AG08396 (cell line): ENCODE measurements around the gene DYSF.
A peak's percentile ranks its signal among the peaks of the same experiment; 100 is the strongest.

Experiments used
- DNase-seq: peaks from one replicate; pipeline ENCODE4 v3.0.0; 2012; ENCODE audit warnings: low spot score, mixed read lengths

The DYSF gene

DNA sequence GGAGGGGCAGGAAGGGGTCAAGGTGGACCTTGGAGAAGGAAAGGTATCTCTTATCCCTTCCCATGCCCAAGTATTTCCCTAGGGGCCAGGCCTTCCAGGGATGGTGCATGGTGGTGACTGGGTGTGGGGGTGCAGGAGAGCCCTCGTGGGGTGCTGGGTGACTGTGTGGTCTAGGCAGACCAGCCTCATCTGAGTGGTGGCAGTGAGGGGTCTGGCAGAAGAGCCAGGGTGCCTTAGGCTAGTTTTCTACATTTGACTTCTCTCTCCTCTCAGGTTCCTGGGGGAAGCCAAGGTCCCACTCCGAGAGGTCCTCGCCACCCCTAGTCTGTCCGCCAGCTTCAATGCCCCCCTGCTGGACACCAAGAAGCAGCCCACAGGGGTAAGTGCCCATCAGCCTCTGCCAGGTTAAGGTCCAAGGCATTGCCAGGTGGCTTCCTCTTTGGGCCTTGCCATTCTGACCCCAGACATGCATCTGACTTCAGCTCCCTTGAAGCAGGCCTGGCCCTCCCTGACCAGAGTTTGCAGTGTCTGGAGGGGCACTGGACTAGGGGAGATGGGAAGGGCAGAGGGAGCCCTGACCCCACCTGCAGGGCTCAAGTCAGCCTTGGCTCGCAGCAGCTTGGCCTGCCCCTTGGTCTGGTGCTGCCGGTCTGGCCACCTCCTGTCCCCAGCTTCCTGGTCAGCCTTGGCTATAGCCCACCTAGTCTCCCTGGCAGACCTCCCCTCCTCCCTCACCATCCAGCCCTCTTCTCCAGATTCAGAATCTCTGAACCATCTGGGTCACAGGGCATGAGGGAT lies 49.8 kb downstream of the DYSF start:
- no peak for DNase-seq

DNA sequence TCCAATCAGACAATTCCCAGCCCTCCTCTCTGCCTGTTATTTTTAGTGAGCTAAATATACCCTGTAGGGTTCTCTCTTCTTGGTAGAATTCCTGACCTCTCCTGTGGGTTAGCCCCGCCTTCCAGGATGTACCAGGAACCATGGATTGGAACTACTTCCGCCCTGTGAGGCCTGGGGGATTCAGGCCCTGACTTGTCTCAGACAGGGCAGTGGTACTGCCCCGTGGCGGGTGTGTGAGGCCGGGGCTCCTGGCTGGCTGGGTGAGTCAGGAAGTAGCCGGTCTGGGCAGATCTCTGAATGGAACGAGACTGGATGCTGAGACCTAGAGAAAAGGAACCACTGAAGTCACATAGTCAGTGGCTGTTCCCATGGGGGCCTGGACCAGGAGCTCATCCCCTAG lies 50.5 kb downstream of the DYSF start:
- DNase-seq: no peak

DNA sequence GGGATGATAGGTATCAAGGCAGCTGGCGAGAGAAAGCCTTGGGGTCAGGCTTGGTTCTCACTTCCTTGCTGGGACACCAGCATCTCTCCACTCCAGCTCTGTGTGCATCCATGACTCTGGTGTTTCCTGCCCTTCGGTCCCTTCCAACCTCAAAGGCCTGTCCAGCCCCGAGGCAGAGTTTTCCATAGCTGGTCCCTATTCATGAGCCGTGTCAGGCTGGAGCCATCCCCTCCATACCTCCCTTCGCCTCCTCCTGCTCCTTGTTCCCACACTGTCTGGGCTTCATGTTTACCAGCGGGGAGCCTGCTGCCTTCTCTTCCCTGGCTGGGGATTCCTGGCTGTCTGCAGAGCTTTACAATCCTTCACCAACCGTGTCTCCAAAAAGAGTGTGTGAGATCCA lies 51.2 kb downstream of the DYSF start:
- DNase-seq: no peak

DNA sequence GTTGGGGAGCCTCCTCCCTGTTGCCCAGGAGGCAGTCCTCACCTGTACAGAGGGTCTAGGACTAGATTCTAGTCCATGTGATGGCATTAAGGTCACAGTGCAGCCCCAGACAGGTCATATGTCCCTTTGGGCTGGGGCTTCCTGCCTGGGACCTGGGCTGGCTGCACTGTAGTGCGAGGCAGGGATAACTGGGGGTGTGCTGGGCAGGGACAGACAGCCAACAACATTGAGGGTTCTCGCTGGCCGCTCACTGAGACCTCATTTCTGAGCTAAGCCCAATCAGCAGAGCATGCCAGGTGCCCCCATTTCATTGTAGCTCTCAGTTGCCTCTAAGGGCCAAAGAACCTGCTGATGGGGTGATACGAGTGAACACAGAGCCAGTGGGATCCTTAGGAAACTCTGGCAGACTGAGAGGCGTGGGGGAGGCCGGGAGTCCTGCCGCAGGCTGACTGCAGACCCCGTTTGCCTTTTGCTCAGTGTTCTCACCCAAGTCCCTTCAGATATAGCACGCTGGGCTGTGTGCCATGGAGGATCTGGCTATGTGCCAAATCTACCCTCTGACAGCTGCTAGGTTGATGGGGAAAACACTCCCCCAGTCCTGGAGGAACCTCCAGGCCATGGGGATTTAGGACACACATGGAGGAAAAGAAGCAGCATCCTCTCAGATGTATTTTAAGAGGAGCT lies 51.9 kb downstream of the DYSF start:
- no peak for DNase-seq

DNA sequence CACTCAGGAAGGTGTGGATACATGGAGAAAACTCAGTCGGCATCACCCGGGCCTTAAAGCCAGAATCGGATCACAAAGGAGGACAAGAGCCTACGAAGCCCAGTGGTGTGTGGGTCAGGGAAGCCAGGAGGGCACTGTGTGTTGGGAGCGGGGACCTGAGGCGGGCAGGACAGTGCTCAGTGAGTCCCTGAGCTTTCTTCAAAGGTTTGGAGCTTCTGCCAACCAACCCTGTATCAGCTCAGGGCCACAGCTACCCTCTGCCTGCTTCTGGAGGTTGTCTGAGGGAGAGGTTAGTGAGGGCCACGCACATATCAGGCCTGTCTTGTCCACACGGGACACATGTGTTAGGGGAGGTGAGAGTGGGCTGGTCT lies 52.4 kb downstream of the DYSF start:
- no peak for DNase-seq

DNA sequence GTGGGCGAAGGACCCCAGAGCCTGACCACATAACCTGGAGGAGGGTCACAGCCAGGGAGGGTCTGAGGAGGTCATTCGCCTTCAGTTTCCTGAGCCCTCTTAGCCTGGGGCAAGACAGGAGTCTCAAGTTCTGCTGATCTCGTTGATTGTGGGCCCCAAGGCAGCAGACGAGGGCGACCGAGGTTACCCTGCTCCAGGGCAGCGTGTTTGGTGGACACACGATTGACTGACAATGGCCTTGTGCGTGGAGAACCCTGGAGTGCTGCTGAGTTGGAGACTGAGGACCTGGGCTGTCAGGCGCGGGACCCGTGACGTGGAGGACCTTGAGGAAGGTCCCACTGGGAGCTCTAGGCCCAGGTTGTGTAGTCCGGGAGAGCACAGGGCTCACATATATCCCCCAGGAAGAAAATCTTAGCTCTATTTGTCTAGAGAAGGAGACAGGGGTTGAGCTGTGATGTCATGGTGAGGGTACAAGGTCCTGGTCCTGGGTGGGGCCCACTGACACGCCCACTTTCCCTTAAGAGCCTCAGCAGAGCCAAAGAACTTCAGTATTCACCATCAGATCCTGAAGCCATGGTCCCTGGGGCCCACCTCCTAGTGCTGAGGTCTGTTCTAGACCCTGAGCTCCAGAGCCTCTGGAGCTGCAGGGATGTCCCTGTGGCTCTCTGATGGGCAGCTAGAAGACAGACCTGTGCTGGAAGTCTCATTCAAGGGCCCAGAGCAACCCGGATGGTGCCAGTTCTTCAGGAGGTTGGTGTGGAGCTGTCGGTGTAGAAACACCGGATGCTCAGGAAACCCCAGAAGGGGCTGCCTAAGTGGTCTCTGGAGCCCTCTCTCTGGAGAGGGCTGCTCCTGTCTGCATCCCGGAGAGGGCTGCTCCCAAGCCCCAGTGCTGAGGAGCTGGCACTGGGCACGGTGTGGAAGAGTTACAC lies 53.1 kb downstream of the DYSF start:
- DNase-seq: no peak

DNA sequence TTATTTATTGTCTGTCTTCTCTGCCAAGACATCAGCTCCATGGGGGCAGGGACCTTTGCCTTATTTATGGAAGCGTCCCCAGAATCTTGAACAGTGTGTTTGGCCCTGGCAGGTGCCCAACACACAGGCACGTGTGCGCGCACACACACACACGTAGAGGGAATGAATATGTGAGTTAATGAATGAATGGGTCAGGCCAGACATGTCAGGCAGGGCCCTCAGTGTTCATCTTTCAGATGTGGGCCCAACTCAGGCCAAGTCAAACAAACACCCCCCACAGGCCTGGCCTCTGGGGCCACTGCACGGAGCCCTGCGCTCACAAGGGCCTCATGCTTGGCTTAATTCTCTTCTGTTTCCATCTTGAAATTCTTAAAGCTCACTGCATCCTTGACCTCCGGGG lies 54.1 kb downstream of the DYSF start:
- DNase-seq: no peak

DNA sequence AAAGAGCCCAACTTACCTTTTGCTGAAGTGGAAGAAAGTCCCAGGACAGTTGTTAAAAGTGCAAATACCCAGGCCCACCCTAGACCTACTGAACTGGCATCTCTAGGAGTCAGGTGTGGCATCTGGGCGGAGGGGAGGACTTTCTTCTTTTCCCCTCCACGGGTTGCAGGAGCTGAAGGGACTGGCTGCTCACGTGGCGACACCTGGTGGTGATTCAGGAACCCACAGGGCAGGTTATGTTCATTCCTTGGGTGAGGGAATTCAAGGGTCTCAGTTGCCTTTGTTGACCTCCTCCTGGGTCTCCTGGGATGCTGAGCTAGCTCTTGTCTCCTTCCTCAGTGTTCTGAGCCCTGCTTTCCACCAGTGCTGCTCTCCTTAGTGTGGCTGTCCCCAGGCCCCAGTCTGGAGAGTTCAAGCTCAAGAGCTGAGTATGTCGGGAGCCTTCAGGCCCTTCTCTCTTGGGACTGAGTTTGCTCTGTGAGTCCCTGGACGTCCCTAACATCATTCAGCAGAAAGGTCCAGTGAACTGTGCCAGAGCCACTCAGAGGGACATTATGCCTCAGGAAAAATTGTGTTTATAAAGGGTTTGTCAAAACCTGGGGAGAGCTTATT lies 56.9 kb downstream of the DYSF start:
- DNase-seq: peak; percentile 81

DNA sequence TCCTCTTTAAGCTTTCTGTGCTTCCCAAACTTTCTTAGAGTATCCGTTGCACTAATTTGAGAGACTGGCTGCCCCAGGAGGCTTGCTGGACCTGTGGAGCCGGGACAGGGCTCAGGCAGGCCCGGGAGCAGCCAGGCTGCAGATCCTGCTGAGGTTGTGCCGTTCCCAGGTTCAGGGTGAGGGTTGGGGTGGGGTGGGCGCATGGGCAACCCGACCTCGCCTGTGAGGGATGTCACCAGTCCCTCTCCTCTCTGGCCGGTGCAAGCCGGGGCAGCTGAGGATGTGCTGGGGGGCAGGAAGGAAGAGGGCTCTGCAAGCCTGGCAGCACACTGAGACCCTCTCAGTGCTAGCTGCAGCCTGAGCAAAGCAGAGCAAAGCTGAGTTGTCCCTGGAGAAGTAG lies 57.6 kb downstream of the DYSF start:
- DNase-seq: no peak

DNA sequence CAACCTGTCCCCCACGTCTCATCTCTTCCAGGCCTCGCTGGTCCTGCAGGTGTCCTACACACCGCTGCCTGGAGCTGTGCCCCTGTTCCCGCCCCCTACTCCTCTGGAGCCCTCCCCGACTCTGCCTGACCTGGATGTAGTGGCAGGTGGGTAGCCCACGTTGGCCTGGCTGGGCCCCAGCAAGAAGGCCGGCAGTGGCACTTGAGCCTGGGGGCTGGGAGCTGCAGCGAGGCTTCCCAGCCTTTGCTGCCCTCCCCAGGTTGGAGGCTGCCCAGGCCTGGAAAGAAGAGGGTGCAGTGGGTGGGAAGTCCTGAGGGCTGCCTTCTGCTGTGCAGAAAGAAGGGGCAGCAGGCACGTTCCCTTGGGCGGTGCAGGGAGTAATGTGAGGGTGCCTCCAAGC lies 58.4 kb downstream of the DYSF start:
- no peak for DNase-seq

DNA sequence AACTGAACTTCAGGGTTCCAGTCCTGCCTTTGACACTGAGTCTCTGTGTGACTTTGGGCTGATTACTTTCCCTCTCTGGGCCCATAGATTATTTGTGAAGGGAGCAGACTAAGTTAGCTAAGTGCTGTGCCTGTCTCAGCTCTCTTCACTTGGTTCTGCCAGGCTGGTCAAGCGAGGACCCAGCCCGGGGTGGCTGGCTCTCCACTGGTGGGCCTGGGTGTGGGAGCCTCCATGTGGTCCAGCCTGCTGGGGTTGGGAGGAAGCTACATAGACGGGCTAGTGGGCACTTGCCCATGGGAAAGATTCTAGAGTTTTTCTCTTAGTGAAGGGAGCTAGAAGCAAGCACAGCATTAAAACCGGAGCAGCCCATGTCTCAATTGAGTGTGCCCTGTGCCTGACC lies 59.0 kb downstream of the DYSF start:
- DNase-seq: no peak

DNA sequence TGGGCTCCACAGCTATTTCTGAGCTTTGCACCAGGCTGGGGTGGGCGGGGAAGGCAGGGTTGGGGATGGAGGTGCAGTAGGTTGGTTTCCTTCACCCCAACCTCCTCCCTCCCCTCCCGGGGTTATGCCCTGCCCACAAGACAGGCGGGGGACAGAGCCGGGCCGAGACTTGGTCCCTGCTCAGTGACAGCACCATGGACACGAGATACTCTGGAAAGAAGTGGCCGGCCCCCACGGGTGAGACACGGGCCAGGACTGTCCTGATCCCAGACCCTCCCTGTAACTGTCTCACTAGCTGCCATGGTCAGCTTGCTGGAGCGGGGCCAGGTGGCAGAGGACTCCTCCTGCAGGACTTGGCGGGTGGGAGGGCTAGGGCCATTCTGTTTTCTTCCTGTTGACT lies 59.7 kb downstream of the DYSF start:
- no peak for DNase-seq

DNA sequence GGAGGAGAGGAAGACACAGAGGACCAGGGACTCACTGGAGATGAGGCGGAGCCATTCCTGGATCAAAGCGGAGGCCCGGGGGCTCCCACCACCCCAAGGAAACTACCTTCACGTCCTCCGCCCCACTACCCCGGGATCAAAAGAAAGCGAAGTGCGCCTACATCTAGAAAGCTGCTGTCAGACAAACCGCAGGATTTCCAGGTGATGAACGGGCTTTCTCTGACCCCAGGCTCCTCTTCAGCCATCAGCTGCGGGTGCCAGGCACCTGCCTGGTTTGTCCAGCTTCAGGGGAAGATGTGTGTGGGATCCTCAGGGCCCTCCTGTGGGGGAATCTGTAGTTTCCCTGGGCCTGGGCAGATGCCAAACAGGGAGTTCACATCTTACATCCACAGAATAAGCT lies 60.4 kb downstream of the DYSF start:
- DNase-seq: no peak

DNA sequence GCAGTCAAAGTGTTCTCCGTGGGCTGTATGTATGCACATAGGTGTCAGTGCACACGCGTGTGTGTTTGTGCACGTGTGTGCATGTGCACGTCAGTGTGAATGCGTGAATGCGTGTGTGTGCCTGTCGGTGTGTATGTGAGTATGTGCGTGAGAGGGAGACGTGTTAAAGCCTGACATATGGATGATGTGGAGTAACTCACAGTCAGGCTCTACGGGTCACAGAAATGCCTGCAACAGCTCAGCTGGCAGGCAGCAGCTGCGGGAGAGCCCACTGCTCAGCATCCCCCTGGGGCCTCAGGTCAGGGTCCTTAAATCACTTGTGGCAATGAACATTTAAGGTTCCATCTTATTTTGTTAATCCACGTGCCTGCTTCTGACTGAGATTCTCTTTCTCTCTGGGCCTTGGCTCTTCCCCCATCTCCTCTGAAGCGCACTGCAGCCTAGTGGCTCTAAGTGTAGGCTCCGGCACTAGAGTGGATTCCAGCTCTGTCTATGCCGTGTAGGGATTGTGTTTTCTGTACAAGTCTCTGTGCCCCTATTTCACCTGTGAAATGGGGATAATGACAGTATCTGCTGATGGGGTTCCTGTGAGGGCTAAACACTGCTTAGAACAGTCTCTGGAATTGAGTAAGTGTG lies 63.0 kb downstream of the DYSF start:
- no peak for DNase-seq

DNA sequence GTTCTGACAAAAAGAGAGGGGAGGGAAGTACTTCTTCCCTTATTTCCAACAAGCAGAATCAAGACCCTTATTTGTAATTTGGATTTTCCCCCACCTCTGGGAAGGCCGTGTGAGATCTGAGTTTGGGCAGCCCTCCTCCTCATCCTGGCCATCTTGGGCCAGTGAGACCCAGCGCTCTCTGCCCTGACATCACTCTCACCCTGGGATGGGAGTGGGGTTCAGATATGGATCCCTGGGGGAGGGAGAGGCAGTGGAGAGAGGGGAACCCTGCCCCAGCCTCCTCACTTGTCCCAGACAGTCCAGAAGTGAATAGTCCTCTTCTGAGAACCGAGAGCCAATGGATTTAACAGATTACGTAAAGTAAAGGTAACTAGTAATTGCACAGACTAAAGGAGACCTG lies 64.5 kb downstream of the DYSF start:
- no peak for DNase-seq

DNA sequence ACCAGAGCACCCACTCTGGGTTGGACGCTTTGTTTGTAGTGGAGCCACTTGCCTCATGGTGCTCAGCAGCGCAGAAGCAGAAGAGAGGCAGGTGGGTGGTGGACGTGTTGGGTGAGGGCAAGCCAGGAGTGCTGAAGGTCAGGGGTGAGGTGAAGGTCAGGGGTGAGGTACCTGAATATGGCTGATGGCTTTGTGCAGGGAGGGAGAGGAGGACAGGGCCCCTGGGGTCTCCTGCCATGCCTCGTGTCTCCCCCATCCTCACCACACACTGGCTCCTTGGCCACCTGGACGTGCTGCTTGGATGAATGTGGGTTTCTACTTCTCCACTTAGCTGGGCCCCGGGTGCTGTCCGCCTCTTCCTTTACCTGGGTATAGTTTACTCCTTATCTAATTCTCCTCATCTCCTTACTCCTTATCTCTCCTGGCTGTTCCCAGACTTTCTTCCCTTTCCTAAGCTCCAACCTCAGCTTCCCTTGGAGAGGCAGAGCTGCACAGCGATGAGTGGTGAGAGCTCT lies 68.1 kb downstream of the DYSF start:
- DNase-seq: no peak

DNA sequence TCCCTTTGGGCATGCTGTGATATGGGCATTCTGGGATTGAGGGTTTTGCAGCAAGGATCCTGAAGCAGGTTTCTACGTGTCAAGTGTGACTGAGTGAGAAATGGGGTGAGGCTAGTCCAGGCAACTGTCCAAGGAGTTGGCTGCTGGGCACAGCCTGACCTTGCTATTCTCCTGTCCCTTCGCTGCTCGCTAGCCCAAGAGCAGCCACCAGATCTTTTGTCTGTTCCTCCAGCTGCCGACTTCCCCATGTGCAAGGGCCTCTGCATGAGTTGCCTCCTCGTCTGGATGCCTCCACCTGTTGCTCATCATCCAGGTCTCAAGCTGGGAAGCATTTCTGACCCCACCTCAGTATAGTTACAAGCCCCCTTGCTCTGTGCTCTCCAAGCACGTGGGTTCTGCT lies 71.1 kb downstream of the DYSF start:
- DNase-seq: no peak

DNA sequence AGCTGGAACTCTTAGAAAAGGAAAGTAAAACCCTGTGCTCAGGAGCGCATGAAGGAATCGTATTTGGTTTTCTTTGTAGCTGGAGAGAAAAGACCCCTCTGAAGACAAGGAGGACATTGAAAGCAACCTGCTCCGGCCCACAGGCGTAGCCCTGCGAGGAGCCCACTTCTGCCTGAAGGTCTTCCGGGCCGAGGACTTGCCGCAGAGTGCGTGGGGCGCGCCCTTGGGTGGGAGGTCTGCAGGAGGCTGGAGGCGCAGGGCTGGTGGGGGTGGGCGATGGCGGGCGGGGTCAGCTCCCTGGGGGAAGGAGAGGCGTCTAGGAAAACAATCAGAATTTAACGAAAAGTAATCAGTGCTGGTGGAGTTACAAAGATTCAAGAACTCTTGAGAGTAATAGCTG lies 72.8 kb downstream of the DYSF start:
- no peak for DNase-seq

DNA sequence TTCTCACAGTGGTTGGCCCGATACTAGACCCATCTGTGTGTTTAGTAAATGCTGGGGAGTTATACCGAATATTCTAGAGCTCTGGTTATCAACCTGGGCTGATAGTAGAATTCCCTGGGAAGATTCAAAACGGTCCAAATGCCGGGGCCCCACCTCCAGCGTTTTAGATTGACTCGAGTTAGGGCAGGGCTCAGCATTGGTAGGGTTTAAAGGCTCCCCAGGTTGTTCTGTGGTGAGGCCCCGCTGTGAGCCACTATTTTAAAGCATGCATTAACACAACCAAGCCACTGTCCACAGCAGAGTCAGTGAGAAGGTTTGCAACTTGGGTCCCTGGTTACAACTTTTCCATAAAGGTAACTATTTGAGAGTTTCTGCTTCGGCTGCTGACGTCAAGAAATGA lies 73.6 kb downstream of the DYSF start:
- no peak for DNase-seq

DNA sequence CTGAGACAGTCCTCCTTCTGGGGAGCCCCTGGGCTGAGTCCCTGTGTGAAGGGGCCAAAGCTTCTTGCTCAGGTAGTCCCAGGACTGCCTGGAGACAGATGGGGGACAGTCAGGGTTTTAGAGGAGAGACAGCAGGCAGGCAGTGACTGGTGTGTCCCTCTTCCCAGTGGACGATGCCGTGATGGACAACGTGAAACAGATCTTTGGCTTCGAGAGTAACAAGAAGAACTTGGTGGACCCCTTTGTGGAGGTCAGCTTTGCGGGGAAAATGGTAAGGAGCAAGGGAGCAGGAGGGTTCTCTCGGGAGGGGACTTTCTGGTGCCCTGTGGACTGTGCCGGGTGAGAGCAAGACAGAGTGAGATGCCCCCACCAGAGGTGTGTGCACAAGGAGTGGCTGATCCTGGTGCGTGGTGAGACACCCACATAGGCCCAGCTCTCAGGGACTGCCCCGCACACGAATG lies 74.8 kb downstream of the DYSF start:
- no peak for DNase-seq

DNA sequence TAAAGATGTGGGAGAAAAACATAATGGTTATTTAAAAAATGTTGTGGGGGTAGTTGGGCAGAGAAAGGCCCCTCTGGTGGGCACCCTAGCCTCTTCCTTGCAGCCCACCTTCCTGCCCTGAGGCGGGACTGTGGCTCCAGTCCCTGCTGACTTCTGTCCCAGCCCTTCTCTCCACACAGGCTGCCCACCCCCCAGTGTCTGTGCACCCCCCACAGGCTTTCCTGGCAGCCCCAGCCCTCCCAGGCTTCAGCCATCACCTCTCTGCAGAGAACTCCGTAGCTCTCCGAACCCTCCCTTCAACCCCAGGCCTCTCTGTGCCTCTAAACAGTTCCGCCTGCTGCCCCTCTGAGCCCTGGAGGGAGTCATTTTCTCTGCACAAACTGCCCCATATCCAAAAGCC lies 75.4 kb downstream of the DYSF start:
- no peak for DNase-seq

DNA sequence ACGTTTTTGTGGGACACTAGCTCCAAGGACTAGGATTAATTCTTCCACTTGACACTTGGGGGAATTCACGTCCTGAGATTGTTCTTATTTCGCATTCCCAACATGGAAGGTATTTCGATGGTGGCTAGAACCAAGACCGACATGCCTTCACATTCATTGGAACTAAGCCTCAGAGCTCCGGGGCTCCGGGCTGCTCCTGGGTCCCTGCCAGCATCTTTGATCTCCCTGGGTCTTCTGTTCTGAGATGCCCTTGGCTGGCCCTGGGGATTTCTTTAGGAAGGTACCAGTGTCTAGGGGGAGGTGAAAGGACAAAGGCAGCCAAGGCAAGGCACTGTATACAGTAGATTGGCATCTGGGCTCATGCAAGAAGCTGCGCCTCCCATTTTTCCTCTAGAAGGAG lies 76.8 kb downstream of the DYSF start:
- no peak for DNase-seq
